SK-N-SH (cell line): Measurements from ENCODE around the gene PLCXD1.

ENCODE experiments used
- EP300 ChIP-seq, 2 experiments: IDR thresholded peaks; 2 replicates each; pipeline versions ENCODE4 v1.4.0 to v1.6.1; 2012; ENCODE audit warnings: borderline replicate concordance in 1 of 2, low read depth in 1 of 2, low read length in 1 of 2
- MXI1 ChIP-seq: IDR thresholded peaks from 2 replicates; pipeline ENCODE4 v1.6.1; 2012; ENCODE audit warnings: mild to moderate bottlenecking, low read depth, low read length, improper control_type of control experiment
- RAD21 ChIP-seq: IDR thresholded peaks from 2 replicates; pipeline ENCODE4 v1.6.1; 2012; ENCODE audit warnings: mild to moderate bottlenecking, low read length
- SIN3A ChIP-seq: IDR thresholded peaks from 2 replicates; pipeline ENCODE4 v1.6.1; 2012; ENCODE audit warnings: low read depth, mild to moderate bottlenecking, low read length, moderate library complexity, borderline replicate concordance
- TEAD4 ChIP-seq: IDR thresholded peaks from 2 replicates; pipeline ENCODE4 v1.4.0; 2012; ENCODE audit warnings: mild to moderate bottlenecking, borderline replicate concordance; ENCODE audit not compliant: insufficient read depth
- ZBTB33 ChIP-seq: IDR thresholded peaks from 2 replicates; pipeline ENCODE4 v1.4.0; 2012; ENCODE audit warnings: low read depth, borderline replicate concordance
- TF ChIP-seq, protein P1 (sequence below): fragments of 200-600 bp; sonication (generic); IDR thresholded peaks from 2 replicates; pipeline ENCODE4 v1.6.1; 2017; ENCODE audit warnings: antibody characterized with exemption, mild to moderate bottlenecking, moderate library complexity

DNA sequence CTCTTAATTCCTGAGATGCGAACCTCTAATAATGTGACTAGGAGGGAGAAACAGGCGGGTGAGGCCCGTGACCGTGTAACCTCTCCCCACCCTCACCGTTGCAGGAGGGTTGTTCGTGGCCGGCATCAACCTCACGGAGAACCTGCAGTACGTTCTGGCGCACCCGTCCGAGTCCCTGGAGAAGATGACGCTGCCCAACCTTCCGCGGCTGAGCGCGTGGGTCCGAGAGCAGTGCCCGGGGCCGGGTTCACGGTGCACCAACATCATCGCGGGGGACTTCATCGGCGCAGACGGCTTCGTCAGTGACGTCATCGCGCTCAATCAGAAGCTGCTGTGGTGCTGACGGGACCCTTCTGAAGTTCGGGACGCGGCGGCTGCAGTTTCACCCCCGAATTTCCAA, 17.8 kb downstream of the PLCXD1 start:
- TF ChIP-seq, protein P1, sequence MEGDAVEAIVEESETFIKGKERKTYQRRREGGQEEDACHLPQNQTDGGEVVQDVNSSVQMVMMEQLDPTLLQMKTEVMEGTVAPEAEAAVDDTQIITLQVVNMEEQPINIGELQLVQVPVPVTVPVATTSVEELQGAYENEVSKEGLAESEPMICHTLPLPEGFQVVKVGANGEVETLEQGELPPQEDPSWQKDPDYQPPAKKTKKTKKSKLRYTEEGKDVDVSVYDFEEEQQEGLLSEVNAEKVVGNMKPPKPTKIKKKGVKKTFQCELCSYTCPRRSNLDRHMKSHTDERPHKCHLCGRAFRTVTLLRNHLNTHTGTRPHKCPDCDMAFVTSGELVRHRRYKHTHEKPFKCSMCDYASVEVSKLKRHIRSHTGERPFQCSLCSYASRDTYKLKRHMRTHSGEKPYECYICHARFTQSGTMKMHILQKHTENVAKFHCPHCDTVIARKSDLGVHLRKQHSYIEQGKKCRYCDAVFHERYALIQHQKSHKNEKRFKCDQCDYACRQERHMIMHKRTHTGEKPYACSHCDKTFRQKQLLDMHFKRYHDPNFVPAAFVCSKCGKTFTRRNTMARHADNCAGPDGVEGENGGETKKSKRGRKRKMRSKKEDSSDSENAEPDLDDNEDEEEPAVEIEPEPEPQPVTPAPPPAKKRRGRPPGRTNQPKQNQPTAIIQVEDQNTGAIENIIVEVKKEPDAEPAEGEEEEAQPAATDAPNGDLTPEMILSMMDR, result no peak
- no peak for TF ChIP-seq ZBTB33
- TF ChIP-seq RAD21, result no peak
- no peak for TF ChIP-seq SIN3A
- no peak for TF ChIP-seq EP300 (IDR thresholded peaks at IDR 0.05; ENCODE audit: borderline replicate concordance in 1 of 2, low read depth in 1 of 2, low read length in 1 of 2)
- no peak for TF ChIP-seq MXI1
- TF ChIP-seq TEAD4, result no peak
